KOPT-K1 (cell line): ENCODE data around the gene KRT75.

ENCODE experiments used
- H3K27ac ChIP-seq: fragments of 200-600 bp; sonication (generic); 2 replicates; pipeline ENCODE4 v1.5.1; 2016; ENCODE audit warnings: antibody characterized with exemption, mild to moderate bottlenecking, low read depth, low read length; ENCODE audit not compliant: poor library complexity, severe bottlenecking
- H3K36me3 ChIP-seq: fragments of 200-600 bp; sonication (generic); 2 replicates; pipeline ENCODE4 v1.5.1; 2017; ENCODE audit warnings: antibody characterized with exemption, mild to moderate bottlenecking, low read length, moderate library complexity; ENCODE audit not compliant: insufficient read depth
- H3K9me3 ChIP-seq: fragments of 200-600 bp; sonication (generic); 2 replicates; pipeline ENCODE4 v1.5.1; 2017; ENCODE audit warnings: antibody characterized with exemption, low read length, mild to moderate bottlenecking; ENCODE audit not compliant: insufficient read depth, poor library complexity, severe bottlenecking

The KRT75 gene

DNA sequence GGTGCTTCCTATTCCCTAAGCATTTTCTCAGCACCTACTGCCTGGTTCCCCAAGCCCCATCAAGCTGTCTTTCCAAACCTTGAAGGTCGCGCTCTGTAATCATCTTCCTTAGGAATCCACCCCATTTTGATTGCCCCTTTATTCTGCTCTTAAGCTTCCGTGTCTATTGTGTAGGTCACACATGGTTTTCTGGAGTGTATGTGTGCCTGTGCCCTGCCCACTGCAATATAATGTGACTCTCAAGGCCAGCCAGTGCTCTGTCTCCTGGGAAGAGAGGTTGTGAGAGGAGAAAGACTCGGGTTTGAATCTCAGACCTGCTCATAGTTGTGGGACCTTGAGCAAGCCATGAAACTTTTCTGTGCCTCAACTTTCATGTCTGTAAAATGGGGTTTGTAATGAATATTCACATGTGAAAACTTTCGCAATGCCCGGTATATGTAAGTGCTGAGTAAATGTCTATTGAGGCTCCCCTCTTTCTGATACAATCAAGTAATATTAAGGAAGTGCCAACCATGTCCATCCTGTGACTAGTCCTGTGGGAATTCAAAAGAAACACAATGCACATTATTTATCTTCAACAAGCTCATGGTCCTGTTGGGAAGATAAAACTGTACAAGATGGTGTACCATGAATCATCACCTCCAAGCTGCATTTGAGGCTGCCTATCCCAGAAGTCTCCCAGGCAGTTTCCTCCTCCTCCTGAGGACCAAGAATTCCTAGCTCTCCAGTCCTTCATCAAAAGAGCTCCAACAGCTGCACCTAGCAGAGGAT lies 774 bp upstream of the KRT75 start:
- no peaks in the 10 kb centered on the region for H3K9me3 ChIP-seq
- no peaks in the 10 kb centered on the region for H3K36me3 ChIP-seq
- no peak overlapping the region for H3K27ac ChIP-seq

DNA sequence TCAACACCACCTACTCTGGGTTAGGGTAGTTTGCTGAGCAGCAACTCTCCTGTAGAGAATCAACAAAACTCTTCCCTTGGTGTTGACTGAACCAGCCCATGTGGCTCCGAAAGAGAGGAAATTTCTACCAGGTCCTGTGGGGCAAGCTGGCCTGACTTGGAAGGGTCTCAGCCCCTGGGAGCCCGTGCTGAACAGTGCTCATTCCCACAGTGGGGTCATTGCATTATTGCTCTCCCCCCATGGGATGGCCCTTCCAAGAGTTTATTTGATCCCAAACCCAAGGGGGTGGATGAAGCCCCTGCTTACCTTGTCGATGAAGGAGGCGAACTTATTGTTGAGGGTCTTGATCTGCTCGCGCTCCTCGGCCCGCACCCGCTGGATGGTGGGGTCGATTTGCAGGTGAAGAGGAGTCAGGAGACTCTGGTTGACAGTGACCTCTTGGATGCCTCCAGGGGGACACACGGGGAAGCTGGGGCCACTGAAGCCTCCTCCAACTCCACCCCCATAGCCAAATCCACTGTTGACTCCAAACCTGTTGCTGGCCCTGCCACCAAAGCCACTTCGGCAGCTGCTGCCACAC lies 580 bp downstream of the KRT75 start:
- no peaks in the 10 kb centered on the region for H3K9me3 ChIP-seq
- H3K27ac ChIP-seq, result no peak overlapping the region
- H3K36me3 ChIP-seq, result no peaks in the 10 kb centered on the region

DNA sequence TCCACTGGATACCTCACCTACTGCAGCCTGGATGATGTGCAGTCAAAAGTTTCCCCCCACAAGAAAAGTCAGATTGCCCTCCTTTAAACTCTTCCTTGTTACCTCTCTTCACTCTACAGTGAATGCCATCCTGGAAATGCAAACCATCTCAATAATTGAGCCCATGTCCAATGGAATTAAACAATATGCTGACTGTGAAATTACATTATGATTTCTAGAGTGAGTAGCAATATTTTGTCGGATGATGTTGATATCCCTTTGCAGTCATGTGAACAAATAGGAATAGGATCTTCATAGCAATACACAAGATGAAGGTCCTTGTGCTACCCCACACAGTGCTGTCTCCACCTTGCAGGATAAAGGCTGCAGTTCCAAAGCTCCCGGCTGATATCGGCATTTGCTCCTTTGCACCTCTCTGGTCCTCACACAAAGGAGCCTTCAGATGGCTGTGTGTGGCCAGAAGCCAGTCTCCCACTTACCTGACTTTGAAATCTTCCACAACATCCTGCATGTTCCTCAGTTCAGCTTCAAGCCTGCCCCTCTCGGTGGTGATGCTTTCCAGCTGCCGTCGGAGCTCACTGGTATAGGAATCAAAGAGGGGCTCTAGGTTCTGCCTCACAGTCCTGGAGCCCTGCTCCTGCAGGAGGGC lies 1.5 kb downstream of the KRT75 start:
- Histone ChIP-seq H3K36me3 (no peaks in the 10 kb centered on the region), H3K27ac (no peak overlapping the region), H3K9me3 (no peaks in the 10 kb centered on the region)

DNA sequence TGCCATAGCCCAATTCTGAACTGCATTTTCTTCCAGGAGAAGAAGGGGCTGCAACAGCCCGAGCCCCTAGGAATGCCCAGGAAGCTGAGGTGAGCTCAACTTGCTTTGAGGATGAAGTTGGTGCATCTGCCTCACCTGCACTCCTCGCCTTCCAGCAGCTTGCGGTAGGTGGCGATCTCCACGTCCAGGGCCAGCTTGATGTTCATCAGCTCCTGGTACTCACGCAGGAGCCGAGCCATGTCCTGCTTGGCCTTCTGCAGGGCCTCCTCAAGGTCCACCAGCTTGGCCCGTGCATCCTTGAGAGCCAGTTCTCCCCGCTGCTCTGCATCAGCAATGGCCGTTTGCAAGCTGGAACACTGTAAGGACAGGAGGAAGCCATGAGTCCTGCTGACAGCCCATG lies 6.0 kb downstream of the KRT75 start:
- Histone ChIP-seq H3K9me3 (no peaks in the 10 kb centered on the region), H3K27ac (no peak overlapping the region), H3K36me3 (no peaks in the 10 kb centered on the region)

DNA sequence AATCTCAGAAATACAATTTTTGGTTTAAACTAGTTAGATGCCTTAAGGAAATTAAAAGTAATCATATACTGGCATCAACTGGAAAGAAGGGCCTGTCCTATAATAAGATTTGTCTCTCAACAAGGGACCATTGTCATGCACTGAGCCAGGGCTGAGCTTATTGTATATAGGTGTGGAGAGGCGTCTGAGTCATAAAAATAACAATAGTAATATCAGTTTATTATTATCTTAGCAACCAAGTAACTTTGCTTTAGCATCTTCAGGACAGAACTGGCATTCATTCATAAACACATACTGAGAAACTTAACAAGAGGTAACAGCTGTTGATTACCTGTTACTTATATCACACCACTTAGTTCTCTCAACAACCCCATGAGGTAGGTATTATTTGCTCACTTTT lies 7.1 kb downstream of the KRT75 start:
- Histone ChIP-seq H3K36me3 (no peaks in the 10 kb centered on the region), H3K27ac (no peak overlapping the region), H3K9me3 (no peaks in the 10 kb centered on the region)

DNA sequence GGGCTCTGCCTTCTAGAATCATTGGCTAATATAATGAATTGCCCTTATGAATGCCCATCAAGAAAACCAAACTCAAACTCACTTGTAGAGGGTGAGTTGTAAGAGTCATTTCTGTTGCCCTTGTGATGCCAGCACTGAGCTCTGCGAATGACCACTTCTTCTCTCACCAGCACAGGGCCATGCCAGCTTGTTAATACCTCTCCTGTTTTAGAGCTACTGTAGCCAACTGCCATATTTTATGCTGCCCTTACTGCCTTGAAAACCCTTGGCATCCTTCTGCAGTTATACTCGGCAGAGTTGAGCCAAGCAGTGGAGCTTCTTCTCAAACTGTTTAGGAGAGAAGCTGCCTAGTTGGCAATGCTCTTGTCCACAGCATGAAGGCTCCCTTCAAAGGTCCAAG lies 8.1 kb downstream of the KRT75 start:
- no peaks in the 10 kb centered on the region for H3K9me3 ChIP-seq
- no peak overlapping the region for H3K27ac ChIP-seq
- no peaks in the 10 kb centered on the region for H3K36me3 ChIP-seq

DNA sequence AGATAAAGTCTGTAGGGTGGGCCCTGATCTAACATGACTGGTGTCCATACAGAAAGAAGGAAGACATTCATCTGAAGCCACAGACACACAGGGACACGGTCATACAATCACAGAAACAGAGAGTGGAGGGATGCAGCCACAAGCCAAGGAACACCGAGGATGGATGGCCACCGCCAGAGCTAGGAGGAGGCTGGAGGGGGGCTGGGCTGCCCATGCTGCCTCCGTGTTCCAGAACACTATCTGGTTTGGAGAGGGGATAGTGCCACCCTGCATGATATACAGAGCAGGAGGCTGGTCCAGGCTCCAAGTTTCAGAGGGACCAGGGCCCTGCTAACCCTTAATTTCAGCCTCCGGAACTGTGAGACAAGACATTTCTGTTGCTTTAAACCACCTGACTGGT lies 8.7 kb downstream of the KRT75 start:
- H3K9me3 ChIP-seq, result no peaks in the 10 kb centered on the region
- no peaks in the 10 kb centered on the region for H3K36me3 ChIP-seq
- no peak overlapping the region for H3K27ac ChIP-seq

DNA sequence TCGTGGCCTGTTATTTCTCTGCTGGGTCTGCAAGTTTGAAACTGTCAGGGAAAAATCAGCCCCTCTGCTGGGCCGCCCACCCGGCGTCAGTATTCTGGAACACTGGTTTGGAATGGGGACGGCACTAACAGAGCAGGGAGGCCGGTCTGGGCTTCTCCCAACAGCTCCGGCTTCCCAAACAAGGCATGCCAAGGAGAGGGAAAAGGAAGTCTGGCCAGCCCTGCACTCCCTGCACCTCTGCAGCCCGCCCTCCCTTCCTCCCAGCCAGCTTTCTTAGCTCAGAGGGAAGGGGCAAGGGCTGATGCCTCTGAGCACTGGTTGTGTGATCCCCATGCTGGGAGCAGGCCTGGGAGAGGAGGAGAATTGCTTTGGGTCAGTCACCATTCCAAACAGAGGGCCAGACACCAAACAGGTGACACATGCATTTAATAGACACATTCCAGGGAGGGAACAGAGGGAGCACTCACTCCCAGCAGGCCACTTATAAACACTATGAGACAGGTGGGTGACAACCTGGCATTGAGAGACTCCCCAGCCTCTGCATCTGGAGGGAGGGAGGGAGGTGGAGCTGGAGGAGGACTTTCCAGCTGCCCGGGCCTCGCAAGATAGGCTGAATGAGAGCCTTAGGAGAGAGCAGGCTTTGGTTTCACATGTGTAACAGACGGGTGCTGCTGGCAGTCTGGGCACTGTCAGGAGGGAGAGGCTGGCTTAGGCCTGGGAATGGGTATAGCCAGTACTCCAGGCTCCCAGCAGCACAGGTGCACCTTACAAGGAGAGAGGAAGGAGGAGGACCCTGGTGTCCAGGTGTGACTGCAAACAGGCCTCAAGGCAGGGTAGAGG lies 10.3 kb downstream of the KRT75 start:
- Histone ChIP-seq H3K9me3 (no peaks in the 10 kb centered on the region), H3K27ac (no peak overlapping the region), H3K36me3 (no peaks in the 10 kb centered on the region)

DNA sequence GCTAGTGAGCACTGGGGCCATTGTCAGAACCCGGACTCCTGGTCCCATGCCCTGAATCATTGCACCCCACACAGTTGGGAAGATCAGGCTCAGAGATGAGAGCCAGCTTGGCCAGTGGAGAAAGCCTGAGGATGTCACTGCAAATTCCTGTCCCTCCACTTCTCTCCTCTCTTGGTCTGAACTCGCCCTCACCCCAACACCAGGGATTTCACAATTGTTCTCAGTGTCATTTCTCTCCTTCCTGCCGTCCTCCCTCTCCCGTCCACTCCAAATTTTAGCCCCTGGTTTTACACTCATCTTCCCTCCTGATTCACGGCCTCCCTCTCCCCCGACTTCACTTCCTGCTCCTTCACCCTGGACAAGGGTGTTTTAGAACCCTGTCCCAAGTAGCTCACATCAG lies 11.1 kb downstream of the KRT75 start:
- H3K36me3 ChIP-seq, result no peaks in the 10 kb centered on the region
- H3K27ac ChIP-seq, result no peak overlapping the region

DNA sequence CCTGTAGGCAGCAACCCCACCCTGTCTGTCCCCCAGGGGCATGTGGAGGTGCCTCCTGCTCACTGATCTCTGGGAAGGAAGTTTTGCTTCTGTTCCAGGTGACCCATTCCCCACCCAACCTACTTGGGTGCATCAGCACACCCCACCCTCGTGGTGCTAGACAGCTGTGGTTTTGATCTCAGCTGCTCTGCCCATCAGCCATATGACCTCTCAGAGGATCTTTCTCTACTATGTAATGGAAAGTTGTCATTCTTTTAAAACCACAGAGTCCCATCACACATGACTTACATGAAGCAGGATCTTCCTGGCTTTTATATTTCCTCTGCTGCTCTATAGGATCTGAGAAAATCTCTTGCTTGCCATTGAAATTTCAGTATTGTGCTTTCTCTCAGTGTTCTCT lies 14.5 kb downstream of the KRT75 start:
- H3K9me3 ChIP-seq, result no peaks in the 10 kb centered on the region
- no peaks in the 10 kb centered on the region for H3K36me3 ChIP-seq
- H3K27ac ChIP-seq, result no peak overlapping the region

More for the DNA sequence above, 11.1 kb downstream of the KRT75 start:
- no peaks in the 10 kb centered on the region for H3K9me3 ChIP-seq

DNA sequence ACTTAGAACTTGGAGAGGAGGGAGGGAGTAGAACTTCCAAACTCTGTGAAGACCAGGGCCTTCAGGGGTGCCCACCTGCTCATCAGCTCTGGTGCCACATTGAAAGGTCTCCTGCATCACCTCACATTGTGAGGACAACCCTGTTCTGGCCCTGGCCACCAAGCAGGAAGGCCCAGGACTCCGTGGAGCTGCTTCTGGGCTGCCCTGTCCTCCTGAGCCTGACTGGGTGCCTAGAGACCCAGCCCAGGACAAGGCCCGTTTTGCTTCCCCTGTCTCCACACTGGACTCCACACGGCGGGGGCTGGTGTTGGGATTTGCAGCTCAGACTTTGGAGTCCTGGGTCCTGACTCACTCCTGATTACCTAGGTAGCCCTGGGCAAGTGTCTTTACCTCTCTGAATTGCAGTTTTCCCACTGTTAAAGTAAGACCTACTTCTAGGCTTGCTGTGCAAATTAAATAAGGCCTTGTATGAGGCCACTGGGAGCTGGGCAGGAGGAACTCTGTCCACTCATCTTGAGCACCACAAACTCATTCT lies 15.5 kb downstream of the KRT75 start:
- no peaks in the 10 kb centered on the region for H3K9me3 ChIP-seq
- no peaks in the 10 kb centered on the region for H3K36me3 ChIP-seq
- H3K27ac ChIP-seq, result no peak overlapping the region

DNA sequence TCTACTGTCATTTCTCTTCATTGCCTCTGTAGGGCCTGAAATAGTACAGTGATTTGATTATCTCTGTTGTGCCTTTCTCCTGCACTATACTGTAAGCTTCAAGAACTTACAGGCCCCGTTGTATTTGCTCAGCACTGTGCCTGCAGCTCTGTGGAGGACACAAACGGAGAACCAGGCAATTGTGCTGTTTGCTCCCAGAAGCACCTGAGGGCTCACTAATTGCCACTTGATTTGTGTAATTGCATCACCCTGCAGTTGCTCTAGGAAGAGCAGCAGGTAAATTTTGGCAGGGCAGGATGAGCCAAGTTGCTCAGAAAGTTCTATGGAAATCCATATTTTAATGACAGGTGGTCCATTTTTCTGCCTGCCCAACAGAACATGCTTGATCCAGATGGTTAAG lies 16.4 kb downstream of the KRT75 start:
- H3K9me3 ChIP-seq, result no peaks in the 10 kb centered on the region
- H3K36me3 ChIP-seq, result no peaks in the 10 kb centered on the region
- no peak overlapping the region for H3K27ac ChIP-seq

DNA sequence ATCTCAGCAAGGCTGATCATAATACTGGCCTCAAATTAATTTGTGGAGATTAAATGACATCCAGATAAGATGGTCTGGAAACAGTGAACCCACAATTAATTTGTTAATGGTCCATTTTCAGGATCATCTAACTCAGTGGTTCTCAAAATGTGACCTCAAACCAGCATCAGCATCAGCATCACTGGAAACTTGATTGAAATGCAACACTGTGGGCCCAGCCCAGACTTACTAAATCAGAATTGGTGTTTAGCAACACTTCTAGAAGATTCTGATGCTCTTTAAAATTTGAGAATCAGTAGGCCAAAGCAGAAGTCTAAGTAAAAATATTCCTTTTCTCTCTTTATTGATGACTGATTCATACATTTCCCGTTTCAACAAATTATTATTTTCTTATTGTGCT lies 17.4 kb downstream of the KRT75 start:
- no peak overlapping the region for H3K27ac ChIP-seq
- no peaks in the 10 kb centered on the region for H3K36me3 ChIP-seq
- no peaks in the 10 kb centered on the region for H3K9me3 ChIP-seq

DNA sequence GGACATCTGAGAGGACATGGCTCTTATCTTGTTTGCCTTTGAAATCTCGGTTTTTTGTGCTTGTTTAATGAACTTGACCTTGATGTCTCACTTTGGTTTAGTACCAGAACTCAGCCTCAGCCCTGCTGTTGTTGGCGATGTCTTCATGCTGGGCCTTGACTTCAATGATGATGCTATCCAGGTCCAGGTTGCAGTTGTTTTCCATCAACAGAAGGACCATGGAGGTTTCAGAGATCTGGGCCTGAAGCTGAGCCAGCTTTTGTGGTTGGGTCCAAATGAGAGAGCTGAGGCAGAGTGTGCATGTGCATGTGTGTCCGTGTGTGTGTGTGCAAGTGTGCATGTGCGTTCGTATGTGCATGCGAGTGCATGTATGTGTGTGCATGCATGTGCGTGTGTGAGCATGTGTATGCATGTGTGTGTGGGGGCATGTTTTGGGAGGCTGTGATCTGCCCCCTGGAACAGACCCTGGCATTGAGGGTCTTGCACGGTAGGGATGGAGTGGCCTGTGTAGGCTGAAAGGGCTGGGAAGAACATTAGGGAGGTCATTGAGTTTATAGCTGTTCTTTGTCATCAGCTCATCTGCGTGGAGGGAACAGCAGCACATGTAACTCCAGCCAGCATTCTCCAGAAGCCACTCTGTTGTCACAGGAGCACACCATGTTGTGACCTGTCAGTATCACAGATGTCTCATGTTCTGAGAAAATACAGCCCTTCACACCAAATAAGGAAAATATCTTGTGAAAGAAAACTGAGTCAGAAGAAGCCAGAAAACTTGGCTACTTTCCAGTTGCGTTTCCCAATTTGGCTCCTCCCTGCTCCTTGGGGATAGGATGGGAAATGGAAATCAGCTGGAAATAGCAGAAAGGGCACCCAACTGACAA lies 18.1 kb downstream of the KRT75 start:
- H3K9me3 ChIP-seq, result no peaks in the 10 kb centered on the region

More for the DNA sequence above, 18.1 kb downstream of the KRT75 start:
- H3K27ac ChIP-seq, result no peak overlapping the region
- no peaks in the 10 kb centered on the region for H3K36me3 ChIP-seq
